GM19438 (cell line): ENCODE results near the gene SIPA1.
"Not testable (repeated sequence)": the region's sequence is repeated elsewhere in the genome, so short reads cannot be mapped to it uniquely, and the experiment has no call there.

Experiments used
- ATAC-seq: cut with Tn5 transposase; IDR thresholded peaks from one replicate; pipeline ENCODE4 v1.9.1; 2021; ENCODE audit warnings: low read depth; ENCODE audit not compliant: unreplicated experiment

The SIPA1 gene

GRCh38 chr11:65623852-65624616 is 13.9 kb upstream of the SIPA1 start:
- no peak for ATAC-seq

- ATAC-seq: no peak
These were observed 12.8 kb upstream of the SIPA1 start for GRCh38 chr11:65624931-65625627.

DNA sequence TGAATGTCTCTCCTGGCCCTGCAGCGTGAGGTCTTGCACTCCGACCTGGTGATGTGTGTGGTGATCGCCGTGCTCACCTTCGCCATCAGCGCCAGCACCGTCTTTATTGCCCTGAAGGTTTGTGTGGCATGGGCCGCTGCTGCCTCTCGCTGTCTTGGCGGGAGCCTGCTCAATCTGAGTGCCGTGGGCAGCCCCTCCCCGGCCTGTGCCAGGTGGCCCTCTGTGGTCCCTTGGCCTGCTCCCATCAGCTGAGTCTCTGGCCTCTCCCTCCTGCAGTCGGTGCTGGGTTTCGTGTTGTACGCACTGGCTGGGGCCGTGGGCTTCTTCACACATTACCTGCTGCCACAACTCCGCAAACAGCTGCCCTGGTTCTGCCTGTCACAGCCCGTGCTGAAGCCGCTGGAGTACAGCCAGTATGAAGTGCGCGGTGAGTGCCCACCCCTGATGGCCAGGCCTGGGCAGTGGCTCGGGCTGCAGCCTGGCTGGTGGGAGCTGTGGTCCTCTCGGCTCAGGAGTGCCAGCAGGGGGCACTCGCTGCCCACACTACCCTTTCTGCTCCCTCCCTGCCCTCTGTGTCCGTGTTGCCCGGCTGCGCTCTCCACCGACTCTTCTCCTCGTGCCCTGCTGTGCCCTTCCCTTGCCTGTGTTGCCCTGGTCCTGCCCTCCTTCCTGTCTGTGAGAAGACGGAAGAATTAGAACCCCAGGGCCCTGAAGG is 12.1 kb upstream of the SIPA1 start:
- no peak for ATAC-seq

- no peak for ATAC-seq
These were observed 10.7 kb upstream of the SIPA1 start for GRCh38 chr11:65627202-65627601.

DNA sequence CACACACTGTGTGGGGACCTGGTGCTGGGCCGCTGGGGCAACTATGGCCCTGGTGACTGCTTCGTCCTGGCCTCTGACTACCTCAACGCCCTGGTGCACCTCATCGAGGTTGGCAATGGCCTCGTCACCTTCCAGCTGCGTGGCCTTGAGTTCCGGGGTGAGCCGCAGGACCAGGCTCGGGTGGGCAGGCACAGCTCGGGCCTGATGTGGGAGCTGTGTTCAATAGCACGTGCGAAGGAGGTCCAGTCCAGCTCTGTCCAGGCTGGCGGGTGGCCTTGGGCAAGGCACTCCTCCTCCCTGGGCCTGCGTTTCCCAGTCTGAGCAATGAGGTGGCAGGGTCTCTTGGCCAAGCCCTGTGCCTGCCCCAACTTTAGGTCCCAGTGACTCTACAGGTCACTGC is 8.3 kb upstream of the SIPA1 start:
- no peak for ATAC-seq

DNA sequence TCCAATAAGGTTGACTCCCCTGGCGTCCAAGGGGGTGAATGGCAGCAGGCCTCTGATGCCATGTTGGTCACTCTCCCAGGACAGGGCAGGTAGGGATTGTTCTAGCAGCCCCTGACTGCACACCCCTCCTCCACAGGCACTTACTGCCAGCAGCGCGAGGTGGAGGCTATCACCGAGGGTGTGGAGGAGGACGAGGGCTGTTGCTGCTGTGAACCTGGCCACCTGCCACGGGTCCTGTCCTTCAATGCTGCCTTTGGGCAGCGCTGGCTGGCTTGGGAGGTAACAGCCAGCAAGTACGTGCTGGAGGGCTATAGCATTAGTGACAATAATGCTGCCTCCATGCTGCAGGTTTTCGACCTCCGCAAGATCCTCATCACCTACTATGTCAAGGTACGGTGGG is 7.7 kb upstream of the SIPA1 start:
- no peak for ATAC-seq

DNA sequence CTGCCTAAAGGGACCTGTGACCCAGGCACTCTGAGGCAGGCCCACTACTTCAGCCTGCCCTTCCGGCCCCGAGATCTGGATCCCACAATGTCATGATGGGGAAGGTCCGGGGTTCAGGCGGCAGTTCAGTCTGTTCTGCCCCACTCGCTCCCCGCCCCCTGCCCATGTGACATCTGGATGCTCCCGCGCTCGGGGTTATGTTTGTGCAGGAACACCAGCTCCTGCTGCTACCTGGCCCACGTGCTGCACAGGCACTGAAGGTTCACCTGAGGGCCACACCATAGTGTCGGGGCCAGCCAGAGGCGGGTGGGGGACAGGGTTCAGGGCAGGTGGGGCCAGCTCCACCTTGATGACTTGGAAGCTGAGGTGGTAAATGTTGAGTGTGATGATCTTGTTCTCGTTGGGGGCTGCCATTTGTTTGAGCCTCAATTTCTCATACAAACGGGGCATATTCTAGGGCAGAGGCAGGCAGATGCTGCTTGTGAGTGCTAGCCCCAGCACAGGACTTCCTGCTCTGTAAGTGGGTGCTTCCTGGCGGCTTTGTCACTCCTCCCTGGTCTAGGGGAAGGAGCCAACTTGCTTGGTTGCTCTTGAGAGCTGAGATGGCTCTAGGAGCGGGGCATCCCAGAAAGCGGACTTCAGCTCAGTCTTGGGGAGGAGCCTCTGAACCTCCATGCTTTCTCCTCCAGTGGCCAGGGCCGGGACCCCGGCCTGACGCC is 4.4 kb upstream of the SIPA1 start:
- no peak for ATAC-seq

GRCh38 chr11:65634109-65634436 is 3.8 kb upstream of the SIPA1 start:
- no peak for ATAC-seq

- ATAC-seq: no peak
These were observed 3.5 kb upstream of the SIPA1 start for GRCh38 chr11:65634440-65634839.

DNA sequence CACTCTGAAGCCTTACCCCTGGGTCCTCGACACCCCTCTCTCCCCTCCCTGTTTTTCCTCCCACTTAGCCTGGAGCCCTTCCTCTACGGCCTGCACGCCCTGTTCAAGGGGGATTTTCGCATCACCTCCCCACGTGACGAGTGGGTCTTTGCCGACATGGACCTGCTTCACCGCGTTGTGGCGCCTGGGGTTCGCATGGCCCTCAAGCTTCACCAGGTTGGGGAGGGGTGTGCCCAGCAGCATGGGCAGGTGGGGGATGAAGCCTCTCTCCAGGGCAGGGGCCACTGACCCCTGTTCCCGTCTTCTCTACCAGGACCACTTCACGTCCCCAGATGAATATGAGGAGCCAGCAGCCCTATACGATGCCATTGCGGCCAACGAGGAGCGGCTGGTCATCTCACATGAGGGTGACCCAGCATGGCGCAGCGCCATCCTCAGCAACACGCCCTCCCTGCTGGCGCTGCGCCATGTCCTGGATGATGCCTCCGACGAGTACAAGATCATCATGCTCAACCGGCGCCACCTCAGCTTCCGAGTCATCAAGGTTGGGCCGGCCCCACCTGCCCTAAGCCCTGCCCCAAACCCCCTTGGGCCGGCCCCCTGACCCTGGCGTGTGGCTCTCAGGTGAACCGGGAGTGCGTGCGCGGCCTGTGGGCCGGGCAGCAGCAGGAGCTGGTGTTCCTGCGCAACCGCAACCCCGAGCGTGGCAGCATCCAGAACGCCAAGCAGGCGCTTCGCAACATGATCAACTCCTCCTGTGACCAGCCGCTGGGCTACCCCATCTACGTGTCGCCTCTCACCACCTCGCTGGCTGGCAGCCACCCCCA is 2.8 kb upstream of the SIPA1 start:
- ATAC-seq: no peak

- no peak for ATAC-seq
These were observed 1.5 kb upstream of the SIPA1 start for GRCh38 chr11:65636108-65637031.

- no peak for ATAC-seq
These were observed 806 bp upstream of the SIPA1 start for GRCh38 chr11:65637032-65637557.

GRCh38 chr11:65639228-65639597 is 1.3 kb downstream of the SIPA1 start:
- not testable (repeated sequence) for ATAC-seq

- peak; percentile 39 for ATAC-seq
These were observed 2.0 kb downstream of the SIPA1 start for GRCh38 chr11:65639623-65640482.

DNA sequence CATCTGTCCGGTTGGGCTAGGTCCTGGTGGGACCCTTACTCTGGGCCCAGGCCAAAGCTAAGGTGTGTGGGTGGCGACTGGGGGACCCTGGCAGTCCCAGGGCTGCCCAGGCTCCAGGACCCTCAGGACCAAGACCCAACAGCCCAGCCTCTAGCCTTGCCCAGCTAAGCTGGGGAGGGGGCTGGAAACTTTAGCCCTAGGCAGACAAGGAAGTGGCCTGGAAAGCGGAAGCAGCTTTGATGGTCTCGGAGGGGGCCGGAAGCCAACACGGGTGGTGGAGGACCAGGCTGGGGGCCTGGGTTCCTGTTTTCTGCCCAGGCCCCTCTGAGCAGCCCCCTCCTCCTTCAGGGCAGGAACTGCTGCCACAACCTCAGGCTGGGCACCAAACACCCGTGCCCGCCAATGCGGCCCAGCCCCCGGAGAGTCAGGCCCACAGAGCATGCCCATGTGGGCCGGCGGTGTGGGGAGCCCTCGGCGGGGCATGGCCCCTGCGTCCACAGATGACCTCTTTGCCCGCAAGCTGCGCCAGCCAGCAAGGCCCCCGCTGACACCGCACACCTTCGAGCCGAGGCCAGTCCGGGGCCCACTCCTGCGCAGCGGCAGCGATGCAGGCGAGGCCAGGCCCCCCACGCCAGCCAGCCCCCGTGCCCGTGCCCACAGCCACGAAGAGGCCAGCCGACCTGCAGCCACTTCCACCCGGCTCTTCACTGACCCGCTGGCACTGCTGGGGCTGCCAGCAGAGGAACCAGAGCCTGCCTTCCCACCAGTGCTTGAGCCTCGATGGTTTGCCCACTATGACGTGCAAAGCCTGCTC is 2.8 kb downstream of the SIPA1 start:
- peak; percentile 5 for ATAC-seq

GRCh38 chr11:65641297-65642013 is 3.6 kb downstream of the SIPA1 start:
- no peak for ATAC-seq
